Activated CD8-positive, alpha-beta memory T cell treated with anti-CD3 and anti-CD28 coated beads for 48 hours (primary cell): ENCODE results near the gene EIF5.
A peak's percentile ranks its signal among the peaks of the same experiment; 100 is the strongest.
"Not testable (repeated sequence)": the region's sequence is repeated elsewhere in the genome, so short reads cannot be mapped to it uniquely, and the experiment has no call there.

Experiments
- DNase-seq, 3 experiments: peaks; one replicate each; pipeline ENCODE4 v3.0.0-alpha.2; 2020; ENCODE audit warnings: low read depth in 2 of 3, low spot score in 2 of 3

EIF5 gene

DNA sequence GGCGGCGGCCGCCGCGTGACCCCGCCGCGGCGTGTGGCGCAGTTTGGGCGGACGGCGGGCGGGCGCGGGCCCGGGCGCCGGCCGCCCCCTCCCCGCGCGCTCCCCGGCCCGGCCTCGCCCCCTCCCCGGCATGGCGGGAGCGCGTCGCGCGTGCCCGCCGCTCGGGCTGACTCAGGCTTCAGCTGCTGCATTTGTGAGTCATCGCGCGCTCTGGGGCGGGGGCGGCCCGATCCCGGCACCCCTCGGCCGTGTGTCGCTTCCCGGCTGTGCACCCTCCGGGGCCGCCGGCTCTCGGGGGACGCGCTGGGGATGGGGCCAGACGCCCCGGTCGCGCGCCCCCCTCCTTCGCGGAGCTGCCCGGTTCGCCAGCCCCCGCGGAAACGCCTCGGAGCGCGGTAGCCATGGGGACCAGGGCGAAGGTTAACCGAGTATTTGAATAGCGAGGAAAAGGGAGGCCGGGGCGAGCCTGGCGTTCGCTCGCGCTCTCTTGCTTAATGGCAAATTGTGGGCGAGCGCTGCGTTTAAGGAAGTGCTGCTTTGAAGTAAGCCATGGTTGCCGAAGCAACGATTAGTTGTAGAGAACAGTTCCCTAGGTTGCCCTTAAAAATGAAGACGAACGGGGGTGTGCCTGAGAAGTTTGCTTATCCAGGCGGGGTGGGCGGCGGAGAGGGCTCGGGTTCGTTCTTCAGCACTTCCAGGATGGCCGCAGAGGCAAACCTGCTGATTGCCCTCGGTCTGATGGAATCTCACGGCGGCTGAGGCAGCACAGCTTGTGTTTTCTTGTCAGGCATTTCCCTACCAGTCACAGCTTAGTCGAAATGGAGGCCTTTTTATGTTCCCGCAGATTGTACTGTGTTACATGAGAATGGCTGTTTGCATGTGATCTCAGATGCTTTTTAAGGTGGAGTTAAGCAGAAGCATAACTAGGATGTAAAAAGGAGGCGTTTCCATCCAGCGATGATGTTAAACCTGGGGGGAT, 896 bp downstream of the EIF5 start:
- peak; percentile 50 to 58 (median 52) for DNase-seq

DNA sequence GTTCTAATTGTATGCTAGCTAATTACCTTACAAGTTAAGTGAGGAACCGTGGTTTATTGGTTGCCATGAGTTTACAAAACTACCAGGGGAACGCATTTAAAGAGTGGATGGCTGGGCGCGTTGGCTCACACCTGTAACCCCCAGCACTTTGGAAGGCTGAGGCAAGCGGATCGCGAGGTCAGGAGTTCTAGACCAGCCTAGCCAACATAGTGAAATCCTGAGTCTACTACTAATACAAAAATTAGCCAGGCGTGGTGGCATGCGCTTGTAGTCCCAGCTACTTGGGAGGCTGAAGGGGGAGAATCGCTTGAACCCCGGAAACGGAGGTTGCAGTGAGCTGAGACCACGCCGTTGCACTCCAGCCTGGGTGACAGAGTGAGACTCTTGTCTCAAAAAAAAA, 2.2 kb downstream of the EIF5 start:
- DNase-seq = no peak

DNA sequence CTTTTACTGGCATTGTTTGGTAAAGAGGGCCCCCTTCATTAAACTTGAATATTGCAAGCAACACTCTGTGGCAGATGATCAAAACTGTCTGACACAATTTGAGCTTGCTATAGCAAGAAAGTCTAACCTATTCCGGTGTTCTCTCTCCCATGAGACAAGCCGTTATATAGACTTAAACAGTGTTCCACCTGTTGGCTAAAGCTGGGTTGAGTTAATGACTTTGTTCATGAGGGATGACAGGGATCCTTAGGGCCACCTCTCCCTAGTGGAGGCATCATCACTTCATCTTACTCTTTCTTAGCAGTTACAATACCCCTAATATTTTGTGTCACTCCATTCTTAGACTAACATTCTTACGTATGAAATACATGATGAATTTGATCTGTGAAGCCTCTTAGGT, 3.8 kb downstream of the EIF5 start:
- DNase-seq = no peak

DNA sequence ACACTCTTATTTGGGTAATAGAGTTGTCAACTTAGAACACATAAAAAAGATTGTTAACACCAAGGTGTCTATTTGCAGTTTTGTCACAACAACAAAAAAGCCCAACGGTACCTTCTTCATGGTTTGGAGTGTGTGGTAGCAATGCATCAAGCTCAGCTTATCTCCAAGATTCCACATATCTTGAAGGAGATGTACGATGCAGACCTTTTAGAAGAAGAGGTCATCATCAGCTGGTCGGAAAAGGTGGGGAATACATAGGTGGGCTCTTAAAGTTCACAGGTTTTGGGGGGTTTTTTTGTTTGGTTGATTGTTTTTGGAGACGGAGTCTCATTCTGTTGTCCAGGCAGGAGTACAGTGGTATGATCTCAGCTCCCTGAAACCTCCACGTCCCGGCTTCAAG, 5.5 kb downstream of the EIF5 start:
- no peak for DNase-seq

DNA sequence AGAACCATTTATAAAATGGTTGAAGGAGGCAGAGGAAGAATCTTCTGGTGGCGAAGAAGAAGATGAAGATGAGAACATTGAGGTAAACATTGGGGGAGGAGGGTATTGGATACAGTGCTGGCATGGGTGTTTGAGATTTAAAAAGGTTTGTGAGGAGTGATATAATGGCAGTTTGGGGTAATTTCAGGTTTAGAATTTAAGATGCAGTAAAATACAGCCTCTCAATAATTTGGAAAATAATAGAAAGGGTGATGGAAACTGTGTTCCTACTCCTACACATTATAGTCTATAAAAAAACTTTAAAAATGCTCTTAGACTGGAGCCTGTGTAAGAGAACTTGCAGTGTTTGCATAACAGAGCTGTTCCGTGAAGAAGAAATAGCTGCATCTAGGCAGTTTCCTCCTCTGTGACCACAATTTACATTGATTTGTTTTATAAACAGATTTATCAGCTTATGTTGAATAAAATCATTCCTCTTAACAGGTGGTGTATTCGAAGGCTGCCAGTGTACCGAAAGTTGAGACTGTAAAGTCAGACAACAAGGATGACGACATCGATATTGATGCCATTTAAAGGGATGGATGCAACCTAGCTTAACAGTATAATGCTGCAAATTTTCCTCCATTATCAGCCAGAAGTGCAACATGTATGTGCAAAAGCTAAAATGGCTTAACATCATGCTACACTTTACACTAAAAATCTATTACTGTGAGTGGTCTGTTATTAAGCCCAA, 6.6 kb downstream of the EIF5 start:
- no peak for DNase-seq

DNA sequence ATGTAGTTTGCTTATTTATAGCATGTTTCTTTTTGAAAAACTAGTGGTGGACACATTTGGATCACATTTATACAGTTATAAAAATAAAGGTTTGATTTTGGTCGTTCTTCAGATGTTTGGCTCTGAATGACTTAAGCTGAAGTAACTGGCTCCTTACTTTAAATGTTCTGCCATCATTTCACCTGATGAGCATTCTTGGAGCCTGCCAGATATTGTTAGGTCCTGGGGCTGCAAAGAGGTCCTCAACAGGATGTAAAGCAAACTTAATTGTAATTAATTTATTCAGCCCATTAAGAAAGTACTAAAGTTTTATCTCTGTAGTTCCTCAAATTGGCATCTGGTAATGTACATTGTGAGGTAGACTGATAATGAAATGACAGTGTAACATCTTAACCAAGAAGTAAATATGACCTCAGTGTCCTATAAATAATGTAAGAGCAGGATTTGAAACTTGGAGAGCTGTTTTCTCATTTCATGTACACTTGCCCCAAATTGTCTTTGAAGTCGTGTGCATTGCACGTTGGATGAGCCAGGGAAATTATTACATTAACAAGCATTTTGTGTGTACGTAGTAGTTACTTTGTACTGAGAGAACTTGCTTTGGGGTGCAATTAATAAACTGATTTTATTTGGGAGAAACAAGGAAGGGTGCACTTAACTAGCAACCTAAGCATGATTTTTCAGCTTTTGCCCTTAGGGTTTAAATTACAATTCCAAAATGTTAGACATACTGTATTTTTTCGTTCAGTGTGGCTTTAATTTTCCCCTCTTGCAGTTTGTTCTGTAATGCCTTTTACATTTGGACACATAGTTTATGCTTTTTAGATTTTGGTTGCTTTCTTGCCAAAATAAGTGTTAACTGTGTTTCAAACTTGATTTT, 7.5 kb downstream of the EIF5 start:
- DNase-seq = no peak

DNA sequence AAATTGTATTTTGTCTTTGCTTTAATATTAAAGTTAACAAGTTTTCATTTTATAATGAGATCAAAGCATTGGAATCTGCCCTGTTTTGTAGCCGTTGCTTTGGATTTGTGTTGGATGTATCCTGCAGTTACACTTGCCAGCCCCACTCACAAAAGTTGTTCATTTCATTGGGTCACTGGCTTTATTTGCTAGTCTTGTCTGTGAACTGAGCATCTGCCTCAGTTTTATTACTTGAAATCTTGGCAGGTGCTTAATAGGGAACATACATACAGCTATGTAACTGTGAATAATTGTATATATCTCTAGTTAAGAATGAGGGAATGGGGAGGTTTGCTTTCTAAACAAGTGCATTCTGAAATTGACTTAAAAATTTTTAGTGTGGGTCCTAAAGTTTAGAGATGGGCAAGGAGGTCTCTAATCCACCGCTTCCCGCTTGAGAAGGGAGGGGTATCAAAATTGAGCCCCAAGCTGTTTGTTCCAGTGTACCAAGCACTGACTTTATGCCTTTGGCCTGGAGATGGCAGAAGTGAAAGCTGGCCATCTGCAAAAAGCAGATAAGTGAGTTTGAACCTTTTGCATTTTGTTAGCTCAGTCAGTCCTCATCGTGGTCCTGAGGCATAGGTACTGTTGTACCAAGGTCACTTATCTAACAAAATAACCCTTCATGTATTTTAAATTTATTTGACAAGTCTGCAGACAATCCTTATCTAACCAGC, 9.3 kb downstream of the EIF5 start:
- DNase-seq = no peak

- no peak for DNase-seq
Observed at GRCh38 chr14:103343905-103344797, 10.1 kb downstream of the EIF5 start.

- no peak for DNase-seq
Observed at GRCh38 chr14:103346286-103346685, 12.2 kb downstream of the EIF5 start.

GRCh38 chr14:103347091-103347815, 13.2 kb downstream of the EIF5 start:
- DNase-seq = no peak

DNA sequence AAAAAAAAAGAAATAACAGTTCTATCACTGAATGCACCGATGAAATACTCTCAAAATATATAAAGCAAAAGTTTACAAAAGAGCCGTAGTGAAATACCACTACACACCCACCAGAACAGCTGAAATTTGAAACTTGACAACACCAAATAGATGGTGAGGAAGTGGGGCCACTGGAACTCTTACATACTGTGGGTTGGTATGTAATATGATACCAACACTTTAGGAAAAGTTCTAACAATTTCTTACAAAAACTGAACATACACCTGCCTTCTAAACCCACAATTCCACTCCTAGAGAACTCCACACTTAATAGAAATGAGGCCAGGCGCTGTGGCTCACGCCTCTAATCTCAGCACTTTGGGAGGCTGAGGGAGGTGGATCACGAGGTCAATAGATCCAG, 14.1 kb downstream of the EIF5 start:
- no peak for DNase-seq

- no peak for DNase-seq
Observed at GRCh38 chr14:103349982-103350381, 15.9 kb downstream of the EIF5 start.

DNA sequence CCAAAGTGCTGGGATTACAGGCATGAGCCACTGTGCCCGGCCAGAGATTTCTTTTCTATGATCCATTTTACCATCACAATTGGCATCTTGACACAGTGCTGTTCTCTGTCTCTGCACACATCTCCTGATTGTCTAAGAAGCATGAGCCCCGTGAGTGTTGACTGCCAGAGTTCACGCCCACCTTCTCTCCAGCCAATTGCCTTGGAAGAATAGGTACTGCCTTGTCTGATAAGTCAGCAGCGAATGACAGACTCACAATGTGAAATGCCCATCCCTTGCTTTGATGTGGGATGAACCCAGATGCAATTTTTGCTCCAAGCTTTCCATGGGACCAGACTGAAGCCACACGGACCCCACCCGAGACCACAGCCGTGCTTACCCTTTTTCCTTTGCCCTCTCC, 19.3 kb downstream of the EIF5 start:
- DNase-seq = no peak

- no peak for DNase-seq
Observed at GRCh38 chr14:103354141-103354540, 20.1 kb downstream of the EIF5 start.

GRCh38 chr14:103356024-103356682, 22.1 kb downstream of the EIF5 start:
- DNase-seq = no peak

DNA sequence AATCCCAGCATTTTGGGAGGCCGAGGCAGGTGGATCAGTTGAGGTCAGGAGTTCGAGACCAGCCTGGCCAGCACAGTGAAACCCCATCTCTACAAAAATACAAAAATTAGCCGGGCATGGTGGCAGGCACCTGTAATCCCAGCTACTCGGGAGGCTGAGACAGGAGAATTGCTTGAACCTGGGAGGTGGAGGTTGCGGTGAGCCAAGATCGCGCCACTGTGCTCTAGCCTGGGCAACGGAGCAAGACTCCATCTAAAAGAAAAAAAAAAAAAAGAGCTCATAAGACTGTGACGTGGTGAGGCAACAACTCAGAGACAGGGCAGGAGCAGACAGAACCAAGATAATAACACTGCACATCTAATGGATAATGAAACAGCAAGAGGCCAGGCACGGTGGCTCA, 23.5 kb downstream of the EIF5 start:
- not testable (repeated sequence) for DNase-seq

DNA sequence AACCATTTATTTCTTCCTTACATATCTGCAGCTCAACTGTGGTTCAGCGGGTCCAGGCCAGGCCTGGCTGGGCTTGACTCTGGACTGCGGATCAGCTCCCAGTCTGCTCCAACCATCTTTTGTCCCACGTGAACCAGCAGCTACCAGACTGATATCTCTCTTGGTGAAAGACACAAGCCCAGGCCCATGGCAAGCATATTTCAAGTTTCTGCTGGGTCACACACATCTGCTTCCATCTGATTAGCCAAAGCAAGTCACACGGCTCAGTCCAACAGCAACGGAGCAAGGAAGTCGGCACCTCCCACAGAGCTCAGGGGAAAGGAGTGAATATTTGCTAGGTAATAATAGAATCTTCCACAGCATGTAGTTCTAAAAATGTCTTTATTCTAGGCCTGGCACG, 26.5 kb downstream of the EIF5 start:
- no peak for DNase-seq

DNA sequence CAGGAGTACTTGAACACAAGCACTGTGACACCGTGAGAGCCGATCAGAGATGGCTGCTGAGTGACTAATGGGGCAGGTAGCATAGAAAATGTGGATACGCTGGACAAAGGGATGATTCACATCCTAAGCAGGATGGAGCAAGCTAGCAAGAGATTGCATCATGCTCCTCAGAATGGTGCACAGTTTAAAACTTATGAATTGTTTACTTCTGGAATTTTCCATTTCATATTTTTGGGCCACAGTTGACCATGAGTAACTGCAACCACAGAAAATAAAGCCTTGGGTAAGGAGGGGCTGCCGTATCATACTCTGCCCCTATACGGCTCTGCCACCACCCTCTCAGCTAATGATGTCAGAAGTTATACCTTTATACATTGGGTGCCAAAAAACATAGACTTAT, 27.8 kb downstream of the EIF5 start:
- no peak for DNase-seq

GRCh38 chr14:103362780-103363179, 28.7 kb downstream of the EIF5 start:
- DNase-seq = no peak
